CD4-positive, alpha-beta T cell treated with Interleukin-10 for 1 hour (primary cell): Measurements from ENCODE around the gene SFR1.
A peak's percentile ranks its signal among the peaks of the same experiment; 100 is the strongest.
"Not testable (repeated sequence)": the region's sequence is repeated elsewhere in the genome, so short reads cannot be mapped to it uniquely, and the experiment has no call there.

Experiments used
- DNase-seq: peaks from one replicate; pipeline ENCODE4 v3.0.0-alpha.2; 2020

SFR1 gene

DNA sequence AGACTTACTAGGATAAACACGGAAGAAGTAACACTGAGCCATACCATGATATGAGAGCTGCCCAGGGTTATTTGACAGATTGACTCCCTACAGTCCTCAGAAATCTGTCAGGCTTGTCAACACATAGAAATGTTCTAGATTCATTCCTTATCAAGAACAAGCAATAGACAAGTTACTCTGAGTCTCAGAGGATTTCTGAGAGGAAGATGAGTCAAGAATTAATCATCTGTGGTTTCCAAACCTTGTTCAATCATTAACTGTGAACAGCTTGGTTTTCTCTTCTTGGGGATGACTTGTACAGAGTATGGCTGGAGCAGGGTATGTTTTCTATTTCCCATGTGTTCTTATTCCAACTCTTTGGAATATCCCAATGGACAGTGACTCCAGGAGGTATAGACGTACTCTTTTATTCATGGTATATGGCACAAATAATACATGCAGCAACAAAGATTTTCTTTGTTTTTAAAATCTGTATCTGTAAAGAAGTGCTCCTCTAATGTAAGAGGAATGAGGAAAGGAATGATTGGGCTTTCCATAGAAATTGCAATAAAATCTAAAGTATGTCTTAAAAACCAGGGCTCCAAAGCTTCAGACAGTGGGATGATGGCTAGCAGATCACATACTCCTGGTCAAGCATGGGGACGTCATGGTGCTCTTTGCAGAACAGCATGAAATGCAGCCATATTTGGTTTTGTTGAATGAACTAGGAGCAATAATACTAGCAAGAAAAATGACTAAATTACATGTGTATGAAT lies 11.9 kb upstream of the SFR1 start:
- DNase-seq = no peak

GRCh38 chr10:104113376-104113956 lies 8.5 kb upstream of the SFR1 start:
- no peak for DNase-seq

DNA sequence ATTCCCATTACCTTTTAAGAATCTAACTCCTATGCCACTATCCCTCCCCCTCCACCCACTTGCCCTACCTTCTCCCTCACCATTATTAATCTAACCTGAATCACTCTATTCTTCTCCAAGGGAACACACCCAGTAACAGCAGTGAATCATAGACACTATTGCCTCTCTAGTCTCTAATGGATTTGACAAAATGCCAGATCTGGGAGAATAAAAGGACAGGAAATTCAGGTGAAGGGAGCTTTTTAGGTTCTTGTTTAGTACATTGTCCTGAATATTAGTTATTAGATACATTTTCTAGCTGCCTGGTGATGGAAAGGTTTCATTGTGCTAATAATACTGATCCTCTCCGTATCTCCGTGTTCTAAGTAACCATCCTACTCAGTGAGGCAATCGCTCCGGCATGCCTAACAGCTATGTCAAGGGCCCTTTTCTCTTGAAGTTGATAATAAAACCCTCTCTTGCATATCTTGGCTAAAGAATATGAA lies 4.1 kb upstream of the SFR1 start:
- DNase-seq = no peak

- DNase-seq = no peak
These were observed 2.0 kb upstream of the SFR1 start for GRCh38 chr10:104119996-104120395.

GRCh38 chr10:104120512-104120902 lies 1.5 kb upstream of the SFR1 start:
- DNase-seq = no peak

DNA sequence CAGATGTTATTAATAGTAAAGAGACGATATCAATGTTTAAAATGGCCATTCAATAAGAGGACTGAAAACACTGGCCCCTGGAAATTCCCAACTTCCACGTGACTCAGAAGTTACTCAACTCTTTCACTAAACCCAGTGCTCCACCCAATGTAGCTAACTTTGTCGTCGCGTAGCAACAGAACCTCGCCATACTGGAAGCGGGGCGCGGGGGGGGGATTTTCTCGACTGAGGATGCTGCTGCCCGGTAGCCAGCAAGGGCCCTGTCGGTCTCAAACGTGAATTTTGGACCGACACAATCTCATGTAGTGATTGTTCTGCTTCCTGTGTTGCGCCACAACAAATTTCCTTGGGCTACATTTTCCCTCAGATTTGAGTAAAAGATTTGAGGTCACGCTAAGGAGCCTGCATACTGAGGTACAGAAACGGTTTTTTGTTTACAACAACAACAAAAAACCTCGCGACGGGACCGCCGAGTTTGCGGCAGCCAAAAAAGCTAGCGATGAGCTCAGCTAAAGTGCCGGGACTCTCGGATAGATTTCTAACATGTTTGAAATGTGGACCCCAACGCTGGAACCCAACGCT lies 977 bp upstream of the SFR1 start:
- DNase-seq = peak; percentile 96

GRCh38 chr10:104122225-104123107 lies 495 bp downstream of the SFR1 start:
- no peak for DNase-seq

DNA sequence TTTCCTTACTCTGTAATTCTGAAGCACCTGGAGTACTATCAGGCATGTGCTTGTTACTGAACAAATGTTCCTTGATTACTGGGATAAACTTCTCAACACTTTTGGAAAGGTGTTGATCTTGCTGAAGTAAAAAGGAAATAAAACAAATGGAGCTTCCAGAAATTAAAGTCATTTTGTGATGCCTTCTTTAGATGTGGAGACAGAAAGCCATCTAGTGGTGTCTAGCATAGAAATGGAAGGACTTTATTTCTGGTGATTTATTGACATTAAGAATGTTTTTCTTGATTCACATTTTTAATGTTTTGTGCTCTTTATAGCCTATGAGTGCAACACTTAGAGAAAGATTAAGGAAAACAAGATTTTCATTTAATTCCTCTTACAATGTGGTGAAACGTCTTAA lies 1.4 kb downstream of the SFR1 start:
- DNase-seq = peak; percentile 26

- DNase-seq = peak; percentile 16
These were observed 5.4 kb downstream of the SFR1 start for GRCh38 chr10:104127411-104127810.

- no peak for DNase-seq
These were observed 6.2 kb downstream of the SFR1 start for GRCh38 chr10:104128214-104128613.

DNA sequence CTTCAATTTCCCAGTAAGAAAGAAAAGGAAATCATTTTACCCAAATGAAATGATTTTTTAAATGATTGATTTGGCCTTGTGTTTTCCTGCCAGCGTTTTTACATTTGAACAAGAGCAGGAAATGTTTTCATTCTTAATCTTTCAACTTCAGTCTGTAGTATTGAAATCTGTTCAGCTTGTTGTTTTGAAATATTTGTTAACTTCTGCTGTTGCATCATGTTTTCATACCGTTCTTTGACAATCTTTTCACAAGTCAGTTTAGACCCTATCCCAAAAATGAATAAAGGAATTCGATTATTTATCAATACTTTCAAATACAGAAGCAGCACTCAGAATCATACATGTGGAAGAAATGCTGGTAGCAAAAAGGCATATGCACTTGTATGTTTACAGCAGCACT lies 8.1 kb downstream of the SFR1 start:
- no peak for DNase-seq

DNA sequence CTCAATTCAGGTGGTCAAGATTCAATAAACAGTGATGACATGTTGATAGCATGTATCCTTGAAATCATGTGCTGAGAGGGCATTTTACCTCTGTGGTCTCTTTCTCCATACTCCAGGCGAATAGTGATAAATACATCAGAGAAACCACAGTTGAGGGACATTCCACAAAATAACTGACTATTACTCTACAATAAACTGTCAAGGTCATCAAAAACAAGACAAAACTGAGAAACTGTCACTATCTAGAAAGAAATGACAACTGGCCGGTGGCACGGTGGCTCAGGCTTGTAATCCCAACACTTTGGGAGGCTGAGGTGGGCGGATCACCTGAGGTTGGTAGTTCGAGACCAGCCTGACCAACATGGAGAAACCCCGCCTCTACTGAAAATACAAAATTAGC lies 16.2 kb downstream of the SFR1 start:
- DNase-seq = no peak

- DNase-seq = peak; percentile 14
These were observed 17.2 kb downstream of the SFR1 start for GRCh38 chr10:104139221-104139620.

GRCh38 chr10:104142081-104142480 lies 20.1 kb downstream of the SFR1 start:
- no peak for DNase-seq

DNA sequence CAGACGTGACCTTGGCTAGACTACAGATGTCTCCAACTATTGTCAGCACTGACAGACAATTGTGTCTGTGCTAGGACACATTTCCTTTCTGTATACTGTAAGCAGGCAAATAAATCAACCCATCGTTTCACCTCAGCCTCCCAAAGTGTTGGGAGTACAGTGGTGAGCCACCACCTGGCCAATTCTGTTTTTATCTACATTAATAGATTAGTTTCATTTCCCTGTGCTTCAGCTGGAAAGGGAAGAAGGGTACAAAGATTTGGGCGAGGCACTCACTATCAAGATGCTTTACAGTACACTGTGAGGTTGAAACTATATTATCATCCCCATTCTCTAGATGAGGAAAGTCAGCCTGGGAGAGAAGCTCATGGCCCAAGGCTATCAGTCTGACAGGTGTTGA lies 21.9 kb downstream of the SFR1 start:
- DNase-seq = no peak

- no peak for DNase-seq
These were observed 23.0 kb downstream of the SFR1 start for GRCh38 chr10:104144931-104145330.

GRCh38 chr10:104146882-104147281 lies 24.9 kb downstream of the SFR1 start:
- DNase-seq = no peak

GRCh38 chr10:104150139-104150538 lies 28.2 kb downstream of the SFR1 start:
- DNase-seq = no peak

- no peak for DNase-seq
These were observed 29.8 kb downstream of the SFR1 start for GRCh38 chr10:104151737-104152136.

GRCh38 chr10:104155591-104155990 lies 33.6 kb downstream of the SFR1 start:
- no peak for DNase-seq

DNA sequence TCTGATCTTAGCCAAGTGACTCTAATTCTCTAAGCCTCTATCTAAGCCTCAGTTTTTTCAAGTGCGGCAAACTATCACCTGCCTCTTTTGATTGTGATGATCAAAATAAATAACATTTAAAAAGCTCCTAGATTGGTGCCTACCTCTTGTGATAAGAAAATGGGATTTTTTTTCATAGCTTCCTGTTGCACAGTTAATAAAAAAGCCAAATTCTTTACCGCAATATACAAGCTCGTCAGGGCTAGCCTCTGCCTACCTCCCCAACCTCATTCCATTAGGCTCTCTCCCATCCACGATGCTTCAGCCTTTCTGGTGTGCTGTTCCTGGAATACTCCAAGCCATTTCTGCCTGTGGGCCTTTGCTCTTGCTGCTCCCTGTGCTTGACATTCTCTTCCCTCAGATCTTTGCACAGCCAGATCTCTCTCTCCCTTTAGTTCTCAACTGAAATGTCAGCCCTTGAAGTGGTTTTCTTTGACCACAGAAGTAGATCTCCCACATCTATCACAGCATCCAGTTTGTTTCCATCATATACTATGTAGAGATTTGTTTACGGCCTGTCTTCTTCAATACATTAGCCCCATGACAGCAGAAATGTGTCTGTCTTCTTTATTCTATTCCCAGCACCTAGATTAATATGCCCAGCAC lies 48.8 kb downstream of the SFR1 start:
- peak; percentile 46 for DNase-seq

GRCh38 chr10:104174136-104174535 lies 52.2 kb downstream of the SFR1 start:
- DNase-seq = not testable (repeated sequence)
